CMK (cell line): ENCODE data around the gene PIEZO1.

Experiments used
- DNase-seq: peaks from one replicate; pipeline ENCODE4 v3.0.0-alpha.2; 2010; ENCODE audit warnings: low read depth

PIEZO1 gene

DNA sequence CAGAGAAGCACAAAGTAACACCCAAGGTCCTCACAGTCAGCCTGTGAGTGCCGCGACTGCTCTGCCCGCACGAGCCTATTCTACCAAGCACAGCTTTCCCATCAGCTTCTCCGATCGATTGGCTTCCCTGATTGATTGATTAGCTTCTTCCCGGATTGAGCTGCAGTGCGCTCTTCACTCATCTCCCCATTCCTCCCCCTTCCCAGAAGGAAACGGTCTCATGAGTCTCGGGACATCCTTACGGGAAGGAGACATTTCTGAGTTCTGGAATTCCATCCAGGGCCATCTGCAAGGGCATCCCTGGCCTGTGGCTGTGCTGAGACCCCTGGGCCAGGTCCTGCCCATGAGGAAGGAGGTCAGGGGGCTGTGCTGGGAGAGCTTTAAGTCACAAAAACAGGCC lies 18.0 kb downstream of the PIEZO1 start:
- no peak for DNase-seq

GRCh38 chr16:88764913-88765349 lies 20.1 kb downstream of the PIEZO1 start:
- no peak for DNase-seq

- DNase-seq, result no peak
These were observed 20.9 kb downstream of the PIEZO1 start for GRCh38 chr16:88764080-88764479.

GRCh38 chr16:88763502-88764053 lies 21.4 kb downstream of the PIEZO1 start:
- no peak for DNase-seq

DNA sequence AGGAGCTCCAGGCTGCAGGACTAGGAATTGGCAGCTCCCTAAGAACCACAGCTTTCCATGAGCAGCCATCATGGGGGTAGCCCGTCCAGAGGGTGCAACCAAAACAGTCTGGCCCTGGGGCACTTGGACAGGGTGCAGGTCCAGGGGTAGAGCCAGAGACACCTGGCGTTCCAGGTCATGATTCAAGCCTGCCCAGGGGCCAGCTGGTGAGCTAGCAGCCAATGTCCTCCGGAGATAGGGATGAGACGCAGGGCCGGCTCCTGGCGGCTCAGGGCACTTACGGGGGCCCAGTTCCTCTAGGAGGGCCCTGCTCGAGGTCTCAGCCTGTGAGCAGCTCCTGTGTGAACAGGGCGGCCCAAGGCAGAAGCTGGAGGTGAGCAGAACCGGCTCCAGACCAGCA lies 22.1 kb downstream of the PIEZO1 start:
- no peak for DNase-seq

GRCh38 chr16:88762258-88762870 lies 22.7 kb downstream of the PIEZO1 start:
- DNase-seq, result no peak

DNA sequence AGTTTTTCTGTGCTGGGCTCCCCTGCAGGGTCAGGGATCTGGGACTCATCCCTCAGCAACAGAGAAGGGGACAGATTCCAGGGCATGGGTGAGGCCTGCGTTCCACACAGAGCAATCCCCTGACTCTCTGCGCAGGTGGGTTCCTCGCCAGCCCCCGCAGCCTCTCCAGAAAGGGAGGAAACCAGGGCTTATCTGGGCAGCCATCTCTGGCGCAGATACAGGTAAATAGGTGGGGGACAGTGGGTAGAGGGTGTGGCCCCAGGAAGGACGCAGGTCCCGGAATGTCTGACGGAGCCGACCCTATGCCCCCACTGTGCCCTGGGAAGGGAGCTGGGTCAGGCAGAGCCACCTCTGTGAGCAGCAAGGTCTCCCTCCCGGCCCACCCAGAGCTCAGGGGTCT lies 23.2 kb downstream of the PIEZO1 start:
- DNase-seq, result no peak

GRCh38 chr16:88761143-88761534 lies 23.9 kb downstream of the PIEZO1 start:
- no peak for DNase-seq

GRCh38 chr16:88760424-88761142 lies 24.4 kb downstream of the PIEZO1 start:
- no peak for DNase-seq

GRCh38 chr16:88759976-88760350 lies 25.1 kb downstream of the PIEZO1 start:
- DNase-seq, result no peak

DNA sequence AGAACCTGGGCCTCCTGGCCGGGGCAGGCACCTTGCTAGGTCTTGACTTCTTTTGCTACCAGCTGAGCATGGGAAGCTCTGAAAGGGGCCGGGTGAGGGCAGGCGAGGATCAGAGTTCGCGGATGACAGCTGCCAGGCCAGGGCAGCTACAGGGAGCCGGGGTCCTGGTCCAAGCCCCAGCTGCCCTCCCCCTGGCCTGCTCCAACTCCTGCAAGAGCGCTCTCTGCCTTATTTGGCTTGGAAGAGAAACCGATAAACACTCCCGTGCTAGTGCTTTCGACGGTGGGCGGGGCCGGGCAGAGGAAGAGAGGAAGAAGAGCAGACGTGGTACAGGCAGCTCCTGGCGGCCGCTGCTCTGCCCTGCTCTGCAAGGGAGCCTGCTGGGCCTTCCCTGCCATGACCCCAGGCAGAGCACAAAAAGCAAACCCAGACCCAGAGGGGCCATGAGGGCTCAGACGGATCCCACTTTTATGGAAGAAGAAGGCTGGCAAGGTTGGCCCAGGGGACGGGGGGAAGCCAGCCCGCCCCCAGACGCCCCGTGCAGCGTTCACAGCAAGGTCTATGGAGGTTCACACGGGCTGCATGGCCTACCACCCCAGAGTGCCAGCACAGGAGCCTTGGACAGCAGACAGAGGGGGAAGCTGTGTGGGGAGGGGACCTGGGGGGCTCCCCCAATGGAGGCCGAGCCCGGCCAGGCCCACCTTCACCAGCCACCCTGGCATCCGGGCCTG lies 25.6 kb downstream of the PIEZO1 start:
- DNase-seq, result no peak

DNA sequence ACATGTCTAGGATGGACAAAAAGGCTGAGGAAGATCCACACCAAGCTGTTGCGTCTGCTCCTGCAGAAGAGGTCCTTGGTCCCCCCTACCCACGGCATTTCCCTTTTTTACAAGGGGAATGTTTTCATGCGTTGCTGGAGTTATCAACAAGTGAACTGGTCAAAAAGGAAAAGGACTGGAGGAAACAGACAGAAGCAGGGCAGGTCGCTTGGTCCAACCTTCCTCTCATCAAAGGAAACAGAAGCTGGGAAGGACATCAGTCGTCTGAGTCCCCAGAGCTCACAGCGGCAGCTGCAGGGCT lies 26.1 kb downstream of the PIEZO1 start:
- no peak for DNase-seq

GRCh38 chr16:88758227-88758943 lies 26.6 kb downstream of the PIEZO1 start:
- DNase-seq, result no peak

DNA sequence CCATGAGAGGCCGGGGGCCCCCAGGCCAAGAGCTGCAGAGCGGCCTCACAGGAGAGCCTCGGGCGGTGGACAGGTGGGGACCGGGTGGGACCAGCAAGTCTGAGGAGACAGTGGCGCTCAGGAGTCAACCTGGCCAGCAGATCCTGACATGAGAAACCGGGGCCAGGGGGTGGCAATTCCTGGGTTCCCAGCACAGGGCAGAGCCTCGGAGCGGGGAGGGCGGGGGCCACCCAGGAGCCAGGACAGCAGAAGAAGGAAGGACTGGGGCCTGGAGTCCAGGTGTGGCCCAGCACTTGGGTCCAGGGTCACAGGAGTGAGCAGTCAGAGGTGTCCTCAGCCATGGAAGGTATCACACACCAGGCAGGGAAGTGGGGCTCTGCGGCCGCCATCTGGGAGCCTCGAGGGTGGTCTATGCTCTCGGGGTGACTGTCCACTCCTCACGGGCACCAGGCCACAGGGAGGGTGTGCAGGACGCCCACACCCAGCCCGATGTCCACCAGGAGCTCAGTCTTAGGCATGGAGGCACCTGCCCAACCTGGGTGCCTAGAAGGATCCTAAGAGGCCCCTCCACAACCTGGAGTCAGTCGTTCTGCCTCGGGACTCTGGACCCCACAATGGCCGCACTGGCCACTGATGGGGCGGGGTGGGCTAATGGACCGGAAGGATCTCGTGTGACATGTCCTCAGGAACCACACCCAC lies 29.1 kb downstream of the PIEZO1 start:
- DNase-seq, result no peak

DNA sequence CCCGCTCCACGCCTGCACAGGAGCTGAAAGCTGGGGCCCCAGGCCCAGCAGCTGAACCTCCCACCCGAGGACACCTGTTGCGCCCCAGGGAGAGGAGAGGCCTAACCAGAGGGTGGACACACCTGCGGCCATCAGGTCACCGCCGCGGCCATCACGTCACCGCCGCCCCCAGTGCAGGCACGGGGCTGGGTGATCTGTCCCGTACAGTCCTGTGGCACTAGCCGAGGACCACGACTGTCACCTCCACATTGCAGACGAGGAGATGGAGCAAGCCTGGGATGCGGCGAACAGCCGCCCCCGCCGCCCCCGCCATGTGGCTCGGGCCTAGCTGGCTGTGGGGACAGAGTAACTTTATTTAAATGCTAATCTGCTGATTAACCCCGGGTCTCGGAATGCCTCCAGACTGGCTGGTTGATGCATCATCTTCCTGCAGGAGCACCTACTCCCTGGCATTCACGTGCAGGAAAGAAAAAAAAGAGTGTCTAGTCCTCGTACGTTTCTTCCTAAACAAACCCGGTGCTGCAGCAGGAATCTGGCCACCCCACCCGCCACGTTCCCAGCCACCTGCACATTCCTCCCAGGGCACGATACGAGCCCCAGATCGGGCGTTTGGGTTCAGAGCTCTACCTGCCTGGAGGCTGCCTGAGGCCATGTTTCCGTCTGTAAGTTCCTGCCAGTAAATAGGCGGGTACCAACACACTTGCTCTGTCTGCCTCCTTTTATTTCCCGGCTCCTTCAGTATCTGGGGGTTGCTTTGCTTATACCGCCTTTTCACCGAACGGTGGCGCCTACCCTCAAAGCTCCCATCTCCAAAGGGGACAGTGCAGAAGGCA lies 29.9 kb downstream of the PIEZO1 start:
- no peak for DNase-seq

- no peak for DNase-seq
These were observed 30.7 kb downstream of the PIEZO1 start for GRCh38 chr16:88754109-88754911.

- DNase-seq, result no peak
These were observed 31.4 kb downstream of the PIEZO1 start for GRCh38 chr16:88753602-88754001.

GRCh38 chr16:88753191-88753590 lies 31.8 kb downstream of the PIEZO1 start:
- no peak for DNase-seq

GRCh38 chr16:88752386-88753002 lies 32.5 kb downstream of the PIEZO1 start:
- no peak for DNase-seq

GRCh38 chr16:88750854-88751253 lies 34.2 kb downstream of the PIEZO1 start:
- no peak for DNase-seq
